SK-N-MC (cell line): ENCODE measurements around the gene CRIM1.

Experiments
- EZH2 ChIP-seq: fragments of 200-600 bp; sonication (generic); IDR thresholded peaks from one replicate; pipeline ENCODE4 v1.6.1; 2017; ENCODE audit warnings: antibody characterized with exemption
- FOXP2 ChIP-seq: optimal IDR thresholded peaks from 2 replicates; pipeline ENCODE3; 2011; ENCODE audit warnings: mild to moderate bottlenecking, moderate library complexity; ENCODE audit not compliant: insufficient read depth; ENCODE audit errors: extremely low read length, control extremely low read depth
- POLR2AphosphoS5 ChIP-seq: IDR thresholded peaks from 2 replicates; pipeline ENCODE4 v1.6.1; 2012; ENCODE audit warnings: mild to moderate bottlenecking, low read depth, low read length, borderline replicate concordance

GRCh38 chr2:36528766-36529392 is 173.3 kb downstream of the CRIM1 start:
- TF ChIP-seq EZH2, result no peak
- TF ChIP-seq POLR2AphosphoS5, result no peak
- no peak for TF ChIP-seq FOXP2
